ENCODE results near the gene HIC2.

DNA sequence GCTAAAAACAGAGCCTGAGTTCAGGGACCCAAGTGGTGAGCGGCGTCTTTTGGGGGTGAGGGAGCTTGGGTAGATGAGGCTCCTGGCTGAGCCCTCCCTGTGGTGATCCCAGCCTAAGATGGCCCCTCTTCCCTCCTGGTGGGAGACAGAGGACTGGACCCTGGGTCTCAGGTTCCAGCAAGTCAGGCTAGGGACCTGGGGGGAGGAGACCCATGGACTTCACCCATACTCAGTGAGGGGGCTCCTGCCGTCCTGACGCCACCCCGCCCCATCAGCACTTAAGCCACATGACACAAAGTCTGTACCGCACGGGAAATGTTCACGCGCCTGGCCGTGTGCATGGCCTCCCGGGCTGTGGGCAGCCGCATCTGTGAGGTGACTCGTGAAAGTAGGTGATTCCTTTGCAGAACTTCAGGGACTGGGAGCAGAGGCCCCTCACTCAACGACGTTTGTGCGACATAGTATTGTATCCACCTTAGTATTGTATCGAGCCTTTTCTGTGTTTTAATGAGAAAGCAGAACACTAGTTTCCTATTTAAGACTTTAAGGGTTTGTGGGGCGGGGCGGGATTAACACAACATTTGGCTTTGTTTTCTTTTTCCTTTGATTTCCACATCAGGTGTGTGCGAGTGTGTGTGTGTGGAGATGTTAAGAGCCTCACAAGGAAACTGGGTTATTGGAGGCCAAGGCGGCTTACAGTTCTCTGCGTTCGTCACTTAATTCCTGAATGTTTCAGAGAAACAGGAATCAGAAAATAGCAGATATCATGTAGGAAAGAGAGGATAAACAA, 31.7 kb downstream of the HIC2 start:
- TF ChIP-seq, protein P1, sequence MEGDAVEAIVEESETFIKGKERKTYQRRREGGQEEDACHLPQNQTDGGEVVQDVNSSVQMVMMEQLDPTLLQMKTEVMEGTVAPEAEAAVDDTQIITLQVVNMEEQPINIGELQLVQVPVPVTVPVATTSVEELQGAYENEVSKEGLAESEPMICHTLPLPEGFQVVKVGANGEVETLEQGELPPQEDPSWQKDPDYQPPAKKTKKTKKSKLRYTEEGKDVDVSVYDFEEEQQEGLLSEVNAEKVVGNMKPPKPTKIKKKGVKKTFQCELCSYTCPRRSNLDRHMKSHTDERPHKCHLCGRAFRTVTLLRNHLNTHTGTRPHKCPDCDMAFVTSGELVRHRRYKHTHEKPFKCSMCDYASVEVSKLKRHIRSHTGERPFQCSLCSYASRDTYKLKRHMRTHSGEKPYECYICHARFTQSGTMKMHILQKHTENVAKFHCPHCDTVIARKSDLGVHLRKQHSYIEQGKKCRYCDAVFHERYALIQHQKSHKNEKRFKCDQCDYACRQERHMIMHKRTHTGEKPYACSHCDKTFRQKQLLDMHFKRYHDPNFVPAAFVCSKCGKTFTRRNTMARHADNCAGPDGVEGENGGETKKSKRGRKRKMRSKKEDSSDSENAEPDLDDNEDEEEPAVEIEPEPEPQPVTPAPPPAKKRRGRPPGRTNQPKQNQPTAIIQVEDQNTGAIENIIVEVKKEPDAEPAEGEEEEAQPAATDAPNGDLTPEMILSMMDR (IDR thresholded peaks at IDR 0.05): no peak
- TF ChIP-seq POLR2A (IDR thresholded peaks at IDR 0.05): no peak

Measured in esophagus squamous epithelium (tissue), 4 donors.